ENCODE data around the gene DCLK3. TPM values are rescaled to one million over a fixed set of nuclear protein-coding genes. Genes with fewer than 3 reads are reported as not detected.

The DCLK3 gene
- total RNA-seq, 3 donors from 2014 or later (not counting 1 experiment from before 2014, with no cell fraction given) = not detected

- no peak for TF ChIP-seq CTCF (IDR thresholded peaks at IDR 0.05)
- ATAC-seq (no peak), DNase-seq (no peak)
- H3K36me3 Mint-ChIP-seq = no peaks in the 10 kb centered on the region
- no peaks in the 10 kb centered on the region for H3K9me3 Mint-ChIP-seq
- WGBS (ENCODE audit: insufficient coverage) = 65% methylated on average over 2 of the region's 2 CpGs
- intact Hi-C loops (cut with micrococcal nuclease) = no loop called here
- Histone ChIP-seq H3K27ac (ENCODE audit: low read length) (no peak overlapping the region), H3K36me3 (ENCODE audit: control insufficient read depth, insufficient read depth, low read length) (no peaks in the 10 kb centered on the region), H3K27me3 (ENCODE audit: control insufficient read depth, insufficient read depth, low read length) (no peaks in the 10 kb centered on the region), H3K4me3 (ENCODE audit: low read length) (no peak overlapping the region), H3K9me3 (ENCODE audit: control insufficient read depth, insufficient read depth, low read length) (no peaks in the 10 kb centered on the region), H3K4me1 (ENCODE audit: control insufficient read depth, insufficient read depth, low read length) (no peaks in the 10 kb centered on the region)
- no peak overlapping the region for H3K27ac Mint-ChIP-seq
- H3K27me3 Mint-ChIP-seq (ENCODE audit: low read depth in 2 of 2) = peaks cover 8% of the 10 kb centered on the region in 2 donors
- no peak overlapping the region for H3K4me3 Mint-ChIP-seq
- H3K4me1 Mint-ChIP-seq = no peaks in the 10 kb centered on the region
Measured at GRCh38 chr3:36688815-36689214, 75.5 kb downstream of the DCLK3 start.

- no peak overlapping the region for H3K4me3 Mint-ChIP-seq
- no peaks in the 10 kb centered on the region for H3K27me3 ChIP-seq (ENCODE audit: control insufficient read depth, insufficient read depth, low read length)
- H3K9me3 Mint-ChIP-seq = no peaks in the 10 kb centered on the region
- no peak for TF ChIP-seq CTCF (IDR thresholded peaks at IDR 0.05)
- peaks cover 8 to 15% of the 10 kb centered on the region in 2 donors for H3K27me3 Mint-ChIP-seq (ENCODE audit: low read depth in 2 of 2)
- peaks cover 3% of the 10 kb centered on the region for H3K9me3 ChIP-seq (ENCODE audit: control insufficient read depth, insufficient read depth, low read length)
- no peaks in the 10 kb centered on the region for H3K36me3 Mint-ChIP-seq
- H3K27ac ChIP-seq (ENCODE audit: low read length) = no peak overlapping the region
- H3K4me1 ChIP-seq (ENCODE audit: control insufficient read depth, insufficient read depth, low read length) = no peaks in the 10 kb centered on the region
- H3K4me1 Mint-ChIP-seq = no peaks in the 10 kb centered on the region
- ATAC-seq = no peak
- intact Hi-C loops (cut with micrococcal nuclease) = no loop called here
- no peak for DNase-seq
- H3K4me3 ChIP-seq (ENCODE audit: low read length) = no peak overlapping the region
- H3K27ac Mint-ChIP-seq = no peak overlapping the region
- H3K36me3 ChIP-seq (ENCODE audit: control insufficient read depth, insufficient read depth, low read length) = no peaks in the 10 kb centered on the region
Measured at GRCh38 chr3:36686516-36686915, 77.8 kb downstream of the DCLK3 start.

DNA sequence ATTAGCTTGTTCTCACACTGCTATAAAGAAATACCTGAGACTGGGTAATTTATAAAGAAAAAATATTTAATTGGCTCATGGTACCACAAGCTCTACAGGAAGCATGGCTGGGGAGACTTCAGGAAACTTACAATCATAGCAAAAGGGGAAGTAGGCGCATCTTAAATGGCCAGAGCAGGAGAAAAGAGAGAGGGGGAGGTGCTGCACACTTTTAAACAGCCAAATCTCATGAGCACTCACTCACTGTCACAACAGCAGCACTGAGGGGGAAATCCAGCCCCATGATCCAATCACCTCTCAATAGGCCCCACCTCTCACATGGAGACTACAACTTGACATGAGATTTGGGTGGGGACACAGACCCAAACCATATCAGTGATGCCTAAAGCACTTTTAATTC lies 82.5 kb downstream of the DCLK3 start:
- H3K27me3 ChIP-seq (ENCODE audit: control insufficient read depth, insufficient read depth, low read length) = no peaks in the 10 kb centered on the region
- no peak for TF ChIP-seq CTCF (IDR thresholded peaks at IDR 0.05)
- Mint-ChIP-seq H3K9me3 (peaks cover 7 to 14% of the 10 kb centered on the region in 2 donors), H3K36me3 (peaks cover 9% of the 10 kb centered on the region), H3K4me3 (no peak overlapping the region), H3K27ac (no peak overlapping the region), H3K4me1 (no peaks in the 10 kb centered on the region), H3K27me3 (ENCODE audit: low read depth in 2 of 2) (peaks cover 8 to 15% of the 10 kb centered on the region in 2 donors)
- H3K4me1 ChIP-seq (ENCODE audit: control insufficient read depth, insufficient read depth, low read length) = no peaks in the 10 kb centered on the region
- ATAC-seq = no peak
- intact Hi-C loops (cut with micrococcal nuclease) = no loop called here
- H3K36me3 ChIP-seq (ENCODE audit: control insufficient read depth, insufficient read depth, low read length) = no peaks in the 10 kb centered on the region
- H3K4me3 ChIP-seq (ENCODE audit: low read length) = no peak overlapping the region
- no peak overlapping the region for H3K27ac ChIP-seq (ENCODE audit: low read length)
- H3K9me3 ChIP-seq (ENCODE audit: control insufficient read depth, insufficient read depth, low read length) = peaks cover 21% of the 10 kb centered on the region
- 86% methylated on average over 1 of the region's 1 CpG for WGBS (ENCODE audit: insufficient coverage)
- no peak for DNase-seq

- H3K9me3 ChIP-seq (ENCODE audit: control insufficient read depth, insufficient read depth, low read length) = peaks cover 21% of the 10 kb centered on the region
- no peaks in the 10 kb centered on the region for H3K27me3 ChIP-seq (ENCODE audit: control insufficient read depth, insufficient read depth, low read length)
- no peaks in the 10 kb centered on the region for H3K36me3 ChIP-seq (ENCODE audit: control insufficient read depth, insufficient read depth, low read length)
- peaks cover 9% of the 10 kb centered on the region for H3K36me3 Mint-ChIP-seq
- peaks cover 7 to 14% of the 10 kb centered on the region in 2 donors for H3K9me3 Mint-ChIP-seq
- peaks cover 8 to 15% of the 10 kb centered on the region in 2 donors for H3K27me3 Mint-ChIP-seq (ENCODE audit: low read depth in 2 of 2)
- 74% methylated on average over 3 of the region's 3 CpGs for WGBS (ENCODE audit: insufficient coverage)
- no peak overlapping the region for H3K4me3 ChIP-seq (ENCODE audit: low read length)
- intact Hi-C loops (cut with micrococcal nuclease) = no loop called here
- DNase-seq (no peak), ATAC-seq (no peak)
- H3K4me1 Mint-ChIP-seq = no peaks in the 10 kb centered on the region
- no peak overlapping the region for H3K4me3 Mint-ChIP-seq
- H3K27ac Mint-ChIP-seq = no peak overlapping the region
- no peaks in the 10 kb centered on the region for H3K4me1 ChIP-seq (ENCODE audit: control insufficient read depth, insufficient read depth, low read length)
- H3K27ac ChIP-seq (ENCODE audit: low read length) = no peak overlapping the region
- no peak for TF ChIP-seq CTCF (IDR thresholded peaks at IDR 0.05)
Measured at GRCh38 chr3:36680952-36681351, 83.4 kb downstream of the DCLK3 start.
